ENCODE data around the gene RABGAP1L. TPM values are rescaled to one million over a fixed set of nuclear protein-coding genes. Genes with fewer than 3 reads are reported as not detected.
"Not testable (repeated sequence)": the region's sequence is repeated elsewhere in the genome, so short reads cannot be mapped to it uniquely, and the experiment has no call there.

The RABGAP1L gene
- polyA plus RNA-seq, 1 donor: 28.0 TPM

DNA sequence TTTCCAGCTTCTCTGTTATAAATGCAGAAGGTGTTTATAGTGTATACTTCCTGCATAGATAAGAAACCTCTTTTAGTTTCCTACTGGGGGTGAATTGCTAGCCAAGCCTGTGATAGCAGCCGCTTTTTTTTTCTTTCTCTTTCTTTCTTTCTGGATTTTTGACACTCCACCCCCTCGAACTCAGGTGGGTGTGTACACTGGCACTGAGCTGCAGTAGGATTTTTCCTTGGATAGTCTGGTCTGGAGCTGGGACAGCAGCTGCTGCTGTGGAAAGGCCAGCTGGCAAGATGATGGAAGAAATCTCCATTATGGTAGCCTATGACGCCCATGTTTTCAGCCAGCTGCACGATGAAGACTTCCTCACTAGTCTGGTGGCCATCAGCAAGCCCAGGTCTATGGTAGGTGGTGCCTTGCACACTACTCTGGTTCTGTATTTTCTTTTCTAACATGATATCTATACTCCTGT lies 717.9 kb downstream of the RABGAP1L start:
- DNase-seq: no peak

GRCh38 chr1:174880171-174880570 lies 720.9 kb downstream of the RABGAP1L start:
- DNase-seq: no peak

DNA sequence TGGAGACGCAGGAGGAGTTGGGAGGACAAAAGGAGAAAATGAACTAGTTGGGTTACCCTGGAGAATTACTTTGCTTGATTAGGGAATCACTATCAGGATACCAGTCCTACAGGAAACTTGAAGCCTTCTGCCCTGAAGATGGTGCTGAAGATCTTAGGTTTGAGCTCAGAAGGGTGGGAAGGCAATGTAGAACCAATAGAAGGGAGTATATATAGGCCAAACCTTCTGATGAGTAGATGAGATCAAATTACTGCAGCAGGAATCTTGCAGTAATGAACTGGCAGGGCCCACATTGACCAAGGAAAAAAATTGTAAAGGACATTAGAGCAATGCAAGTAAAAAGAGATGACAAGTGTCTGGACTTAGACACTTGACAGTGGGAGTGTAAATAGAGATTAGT lies 724.1 kb downstream of the RABGAP1L start:
- DNase-seq: no peak

DNA sequence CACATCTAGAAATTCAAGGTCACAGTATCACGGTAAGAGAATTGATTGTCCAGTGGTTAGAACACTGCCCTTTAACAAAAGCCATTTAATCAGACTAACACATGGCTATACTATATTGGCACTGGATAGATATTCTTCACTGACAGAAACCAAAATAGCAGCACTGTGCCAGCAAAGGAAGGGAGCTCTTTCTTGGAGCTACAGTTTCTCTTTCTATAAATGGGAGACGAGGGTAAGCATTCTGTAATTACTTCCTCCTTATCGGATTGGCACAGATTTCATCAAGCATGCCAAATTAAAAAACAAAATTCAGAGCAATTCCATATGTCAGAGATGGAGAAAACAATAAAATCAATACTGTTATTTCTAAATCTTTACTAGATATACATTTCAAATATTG lies 724.7 kb downstream of the RABGAP1L start:
- no peak for DNase-seq

- no peak for DNase-seq
Observed at GRCh38 chr1:174884566-174884965, 725.2 kb downstream of the RABGAP1L start.

- no peak for DNase-seq
Observed at GRCh38 chr1:174890024-174890423, 730.7 kb downstream of the RABGAP1L start.

DNA sequence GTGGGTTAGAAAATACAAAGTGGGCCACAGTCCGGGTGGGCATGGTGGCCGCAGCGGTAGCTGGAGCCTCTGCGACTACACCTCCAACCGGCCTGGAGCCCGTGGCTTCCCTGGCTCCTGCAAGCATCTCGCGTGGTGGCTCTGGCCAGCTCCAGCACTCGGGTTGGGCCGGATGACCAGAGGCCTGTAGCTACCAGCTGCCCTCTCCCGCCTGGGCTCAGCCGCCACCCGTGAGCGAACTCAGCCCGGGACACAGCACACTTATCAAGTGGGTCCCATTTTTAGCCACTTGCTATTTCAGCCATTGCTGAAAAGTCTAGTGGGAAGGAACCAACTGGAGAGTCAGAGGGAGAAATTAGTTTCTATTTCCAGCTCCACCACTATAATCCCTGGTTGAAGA lies 732.7 kb downstream of the RABGAP1L start:
- no peak for DNase-seq

DNA sequence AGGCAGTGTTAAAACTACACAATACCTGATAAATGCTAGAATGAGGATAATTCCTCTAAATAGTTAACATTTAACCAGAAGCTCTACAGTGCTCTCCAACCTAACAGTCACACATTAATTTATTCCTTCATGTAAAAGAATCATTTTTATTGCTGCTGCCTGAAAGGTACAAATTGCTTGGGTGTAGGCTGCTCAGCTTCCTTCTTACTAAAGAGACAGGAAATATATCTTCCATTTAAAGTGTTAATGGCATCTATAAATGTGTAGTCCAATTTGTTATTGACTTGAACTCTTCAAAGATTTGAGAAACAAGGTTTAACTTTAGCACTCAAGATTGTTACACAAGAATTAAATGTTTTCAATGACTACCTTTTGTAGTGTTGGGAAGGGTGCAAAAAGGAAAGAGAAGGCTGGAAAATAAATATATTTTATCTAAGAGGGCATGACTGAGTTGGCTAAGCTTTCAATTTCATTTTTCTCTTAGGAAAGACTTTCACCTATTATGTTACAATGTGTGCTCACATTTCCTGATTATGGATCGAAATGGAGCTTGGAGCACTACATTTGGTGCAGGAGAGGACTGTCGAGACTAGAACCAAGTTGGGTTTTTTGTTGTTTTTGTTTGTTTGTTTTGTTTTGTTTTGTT lies 734.9 kb downstream of the RABGAP1L start:
- no peak for DNase-seq

GRCh38 chr1:174895610-174896009 lies 736.3 kb downstream of the RABGAP1L start:
- not testable (repeated sequence) for DNase-seq

- no peak for DNase-seq
Observed at GRCh38 chr1:174898102-174898797, 738.9 kb downstream of the RABGAP1L start.

DNA sequence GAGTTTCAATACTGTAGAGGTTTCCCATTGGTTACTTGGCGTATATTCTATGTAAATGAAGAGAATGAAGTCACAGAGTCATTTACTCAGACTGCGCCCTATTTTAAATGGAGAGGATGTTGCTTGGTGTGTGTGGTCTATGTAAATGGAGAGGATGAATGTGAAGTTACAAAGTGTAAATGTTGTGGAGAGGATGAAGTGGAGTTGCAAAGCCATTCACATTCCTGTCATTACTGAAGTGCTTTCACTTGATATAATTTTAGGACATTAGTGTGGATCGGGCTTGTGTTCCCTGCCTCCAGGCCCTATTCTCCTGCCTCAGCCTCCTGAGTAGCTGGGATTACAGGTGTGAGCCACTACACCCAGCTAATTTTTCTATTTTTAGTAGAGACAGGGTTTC lies 741.0 kb downstream of the RABGAP1L start:
- no peak for DNase-seq

GRCh38 chr1:174902531-174903099 lies 743.3 kb downstream of the RABGAP1L start:
- no peak for DNase-seq

DNA sequence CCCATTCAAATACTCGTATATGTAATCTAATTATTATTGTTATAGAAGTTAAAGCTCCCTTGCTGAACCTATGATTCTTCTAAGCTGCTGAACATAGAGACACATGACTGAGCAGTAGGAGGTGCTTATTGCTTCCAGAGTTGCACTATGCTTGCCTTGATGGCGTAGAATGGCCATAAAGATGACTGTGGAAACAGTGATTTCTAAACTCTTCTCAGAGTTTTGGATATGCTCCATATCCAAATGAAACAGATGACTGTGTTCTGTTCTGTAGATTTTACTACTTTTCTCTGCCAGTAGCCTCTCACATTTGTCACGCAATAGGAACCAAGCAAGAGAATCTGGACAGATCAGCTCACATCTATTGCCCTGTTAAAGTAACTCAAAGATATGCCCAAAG lies 752.3 kb downstream of the RABGAP1L start:
- DNase-seq: no peak

GRCh38 chr1:174912264-174912663 lies 752.9 kb downstream of the RABGAP1L start:
- no peak for DNase-seq

- peak; percentile 12 for DNase-seq
Observed at GRCh38 chr1:174913225-174913903, 754.0 kb downstream of the RABGAP1L start.

DNA sequence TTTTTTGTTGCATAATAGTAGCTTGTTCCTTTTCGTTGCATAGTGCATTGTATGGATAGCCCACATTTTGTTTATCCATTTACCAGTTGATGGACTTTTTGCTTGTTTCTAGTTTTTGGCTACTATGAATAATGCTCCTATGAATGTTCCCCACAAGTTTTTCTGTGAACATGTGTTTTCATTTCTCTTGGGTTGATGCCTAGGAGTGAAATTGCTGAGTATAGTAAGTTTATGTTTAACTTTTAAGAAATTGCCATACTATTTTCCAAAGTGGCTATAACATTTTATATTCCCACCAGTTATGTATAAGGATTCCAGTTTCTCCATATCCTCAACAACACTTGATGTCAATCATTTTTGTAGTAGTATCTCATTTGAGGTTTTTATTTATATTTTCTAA lies 755.7 kb downstream of the RABGAP1L start:
- DNase-seq: no peak

GRCh38 chr1:174916846-174917245 lies 757.5 kb downstream of the RABGAP1L start:
- no peak for DNase-seq

- no peak for DNase-seq
Observed at GRCh38 chr1:174920093-174920492, 760.8 kb downstream of the RABGAP1L start.

GRCh38 chr1:174922121-174922520 lies 762.8 kb downstream of the RABGAP1L start:
- no peak for DNase-seq

DNA sequence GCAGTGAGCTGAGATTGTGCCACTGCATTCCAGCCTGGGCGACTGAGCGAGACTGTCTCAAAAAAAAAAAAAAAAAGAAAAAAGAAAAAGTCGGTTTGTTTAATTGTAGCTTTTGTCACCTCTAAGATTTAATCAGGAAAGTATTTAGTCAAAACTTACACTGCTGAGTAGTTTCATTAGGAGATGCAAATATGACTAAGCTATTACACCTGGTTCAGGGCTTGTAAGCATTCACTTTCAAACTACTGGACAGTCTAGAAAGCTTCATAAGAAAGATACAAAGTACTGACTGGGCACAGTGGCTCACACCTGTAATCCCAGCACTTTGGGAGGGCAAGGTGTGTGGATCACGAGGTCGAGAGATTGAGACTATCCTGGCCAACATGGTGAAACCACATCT lies 764.5 kb downstream of the RABGAP1L start:
- no peak for DNase-seq

GRCh38 chr1:174928541-174928940 lies 769.2 kb downstream of the RABGAP1L start:
- DNase-seq: no peak

DNA sequence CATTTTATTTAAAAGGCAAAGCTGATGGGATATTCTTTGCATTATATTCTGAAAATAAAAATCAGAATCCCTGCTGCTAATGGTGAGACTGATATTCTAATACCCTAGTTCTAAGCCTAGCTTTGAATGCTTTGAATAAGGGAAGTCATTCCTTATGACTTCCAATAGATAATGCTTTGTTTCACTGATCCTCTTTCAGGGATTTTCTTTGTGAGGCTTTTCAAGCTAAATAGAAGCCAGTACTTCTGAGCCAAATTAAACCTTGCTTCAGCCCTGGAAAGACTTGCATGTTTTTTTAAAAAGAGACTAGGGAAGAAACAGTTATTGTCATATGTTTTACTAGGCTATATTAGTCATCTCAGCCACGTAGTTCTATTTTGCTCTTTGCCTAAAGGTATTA lies 771.9 kb downstream of the RABGAP1L start:
- no peak for DNase-seq

DNA sequence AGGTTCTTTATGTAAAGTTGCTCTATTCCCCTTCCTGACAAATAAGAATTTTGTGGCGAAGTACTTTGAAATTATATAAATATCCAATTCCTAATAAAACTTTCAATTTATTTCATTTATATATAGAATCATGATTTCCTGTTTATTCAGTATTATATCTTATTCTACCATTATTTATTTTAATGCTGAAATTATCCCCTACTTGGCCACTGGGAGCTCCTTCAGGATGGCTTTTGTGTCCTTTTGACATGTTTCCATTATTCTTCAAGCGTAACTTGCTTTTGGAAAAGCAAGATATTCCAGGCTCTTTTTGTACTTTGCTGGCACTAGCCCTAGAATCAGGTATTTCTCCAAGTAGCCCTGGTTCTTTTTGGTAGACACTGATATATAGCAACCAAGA lies 773.3 kb downstream of the RABGAP1L start:
- DNase-seq: no peak

Measured in left kidney (tissue), 2 donors.